Measurements from ENCODE around the gene CCSAP.
"Not testable (repeated sequence)": the region's sequence is repeated elsewhere in the genome, so short reads cannot be mapped to it uniquely, and the experiment has no call there.

The CCSAP gene

GRCh38 chr1:229325401-229325800, 17.4 kb downstream of the CCSAP start:
- no peak for DNase-seq

GRCh38 chr1:229323885-229324553, 18.8 kb downstream of the CCSAP start:
- no peak for DNase-seq

GRCh38 chr1:229323201-229323600, 19.6 kb downstream of the CCSAP start:
- DNase-seq: no peak

GRCh38 chr1:229319487-229319886, 23.4 kb downstream of the CCSAP start:
- no peak for DNase-seq

GRCh38 chr1:229318056-229318455, 24.8 kb downstream of the CCSAP start:
- no peak for DNase-seq

GRCh38 chr1:229316166-229316565, 26.7 kb downstream of the CCSAP start:
- no peak for DNase-seq

- no peak for DNase-seq
These were observed 32.0 kb downstream of the CCSAP start for GRCh38 chr1:229310833-229311232.

GRCh38 chr1:229309684-229310083, 33.2 kb downstream of the CCSAP start:
- no peak for DNase-seq

- no peak for DNase-seq
These were observed 33.8 kb downstream of the CCSAP start for GRCh38 chr1:229309074-229309473.

GRCh38 chr1:229305392-229305791, 37.5 kb downstream of the CCSAP start:
- DNase-seq: no peak

- DNase-seq: no peak
These were observed 39.0 kb downstream of the CCSAP start for GRCh38 chr1:229303855-229304254.

GRCh38 chr1:229302740-229303139, 40.1 kb downstream of the CCSAP start:
- DNase-seq: no peak

- DNase-seq: no peak
These were observed 42.6 kb downstream of the CCSAP start for GRCh38 chr1:229300099-229300757.

GRCh38 chr1:229298887-229299503, 43.9 kb downstream of the CCSAP start:
- DNase-seq: no peak

GRCh38 chr1:229298420-229298819, 44.4 kb downstream of the CCSAP start:
- no peak for DNase-seq

- no peak for DNase-seq
These were observed 45.1 kb downstream of the CCSAP start for GRCh38 chr1:229297746-229298145.

GRCh38 chr1:229296541-229296941, 46.3 kb downstream of the CCSAP start:
- DNase-seq: no peak

- no peak for DNase-seq
These were observed 47.1 kb downstream of the CCSAP start for GRCh38 chr1:229295745-229296144.

GRCh38 chr1:229293528-229294204, 49.2 kb downstream of the CCSAP start:
- no peak for DNase-seq

- DNase-seq: not testable (repeated sequence)
These were observed 51.2 kb downstream of the CCSAP start for GRCh38 chr1:229291686-229292085.

GRCh38 chr1:229288516-229288915, 54.3 kb downstream of the CCSAP start:
- DNase-seq: no peak

GRCh38 chr1:229287267-229287666, 55.6 kb downstream of the CCSAP start:
- DNase-seq: no peak

- DNase-seq: no peak
These were observed 56.6 kb downstream of the CCSAP start for GRCh38 chr1:229286099-229286766.
